K562 (cell line): Measurements from ENCODE around the gene DCXR. TPM values are rescaled to one million over a fixed set of nuclear protein-coding genes. Genes with fewer than 3 reads are reported as not detected.

Experiments used
- ATAC-seq: fragments of 200-7000 bp; cut with Tn5 transposase; 3 replicates; pipeline ENCODE4 v1.9.1; 2020; ENCODE audit warnings: moderate library complexity
- BruUV-seq: library from RNA; stranded (reverse); fragments of 400-500 nt; replicated peaks from 2 replicates; lab custom pipeline; 2021; lab: Mats Ljungman, UMichigan
- CTCF ChIA-PET: fragments of 300-600 bp; formaldehyde crosslinking; extraction: SDS; loops from one replicate; lab custom pipeline; 2021; ENCODE audit warnings: low intra/inter-chr PET ratio; lab: Yijun Ruan, JAX
- POLR2A ChIA-PET: fragments of 300-600, 350-650 bp; sonication (Branson Sonifier 250); formaldehyde crosslinking; extraction: SDS; loops from one replicate; lab custom pipeline; 2021; ENCODE audit warnings: antibody characterized with exemption, inconsistent platforms; lab: Yijun Ruan, JAX
- DNase-seq, 4 experiments: peaks; one replicate each; pipeline versions ENCODE4 v3.0.0 to v3.0.0-alpha.2; 2011 to 2018; ENCODE audit warnings: low spot score in 3 of 4, mixed read lengths in 3 of 4; ENCODE audit errors: extremely low read depth in 1 of 4
- FAIRE-seq: peaks from 2 replicates; lab custom pipeline; 2011; peaks lifted over from hg19 to GRCh38; lab: Jason Lieb, UNC
- H2AFZ ChIP-seq: 2 replicates; pipeline ENCODE4 v1.6.0; 2011; ENCODE audit warnings: low read depth, low read length, control low read depth, inconsistent platforms
- H3K27ac ChIP-seq: fragments of 200-600 bp; 3 replicates; pipeline ENCODE4 v1.8.0; 2011; ENCODE audit warnings: low read depth, mild to moderate bottlenecking, control low read depth, inconsistent platforms, low read length, moderate library complexity, mixed read lengths; ENCODE audit errors: extremely low read depth
- H3K27me3 ChIP-seq, 2 experiments: fragments of 300-600 bp in 1 of 2; 2 replicates in 1 of 2; 3 replicates in 1 of 2; pipeline versions ENCODE4 v1.6.0 to v1.8.0; 2011; ENCODE audit warnings: inconsistent platforms in 2 of 2, low read length in 2 of 2, mild to moderate bottlenecking in 1 of 2, mixed read lengths in 1 of 2, moderate library complexity in 1 of 2; ENCODE audit not compliant: control insufficient read depth in 2 of 2, insufficient read depth in 2 of 2
- H3K36me3 ChIP-seq: fragments of 300-600 bp; 3 replicates; pipeline ENCODE4 v1.8.0; 2011; ENCODE audit warnings: mild to moderate bottlenecking, low read length, inconsistent platforms; ENCODE audit not compliant: control insufficient read depth, insufficient read depth
- H3K4me1 ChIP-seq, 2 experiments: fragments of 200-600 bp in 1 of 2; replicated peaks in 1 of 2; 2 replicates in 1 of 2; 3 replicates in 1 of 2; pipeline versions ENCODE4 v1.5.1 to v1.8.0; 2011; ENCODE audit warnings: inconsistent platforms in 2 of 2, low read length in 2 of 2, mild to moderate bottlenecking in 1 of 2, mixed read lengths in 1 of 2, moderate library complexity in 1 of 2; ENCODE audit not compliant: control insufficient read depth in 2 of 2, insufficient read depth in 2 of 2
- H3K4me2 ChIP-seq: 2 replicates; pipeline ENCODE4 v1.6.1; 2011; ENCODE audit warnings: low read length, control low read depth, inconsistent platforms, mixed read lengths; ENCODE audit not compliant: insufficient read depth
- H3K4me3 ChIP-seq: fragments of 200-600 bp; sonication (generic), shearing (Covaris generic); 2 replicates; pipeline ENCODE4 v1.5.1; 2016; ENCODE audit warnings: control low read depth, inconsistent platforms
- H3K79me2 ChIP-seq: fragments of 200-600 bp; 3 replicates; pipeline ENCODE4 v1.8.0; 2011; ENCODE audit warnings: low read length, inconsistent platforms; ENCODE audit not compliant: control insufficient read depth, insufficient read depth
- H3K9ac ChIP-seq, 2 experiments: 2 replicates each; pipeline versions ENCODE4 v1.6.0 to v1.6.1; 2011; ENCODE audit warnings: low read depth in 2 of 2, low read length in 2 of 2, control low read depth in 1 of 2, inconsistent platforms in 1 of 2, mild to moderate bottlenecking in 1 of 2, mixed read lengths in 1 of 2; ENCODE audit not compliant: insufficient read depth in 1 of 2
- H3K9me1 ChIP-seq: one replicate; pipeline ENCODE4 v1.6.0; 2011; ENCODE audit warnings: inconsistent platforms, mild to moderate bottlenecking, low read length, moderate library complexity; ENCODE audit not compliant: control insufficient read depth, insufficient read depth
- H3K9me3 ChIP-seq: replicated peaks from 2 replicates; pipeline ENCODE4 v1.5.1; 2011; ENCODE audit warnings: low read depth, low read length, inconsistent platforms; ENCODE audit not compliant: control insufficient read depth, insufficient read depth
- H4K20me1 ChIP-seq: replicated peaks from 2 replicates; pipeline ENCODE4 v1.6.1; 2011; ENCODE audit warnings: low read length, inconsistent platforms, mixed read lengths; ENCODE audit not compliant: control insufficient read depth, insufficient read depth
- ASH1L ChIP-seq: fragments of 450-650 bp; IDR thresholded peaks from 2 replicates; pipeline ENCODE4 v1.6.1; 2018; ENCODE audit warnings: borderline replicate concordance, mild to moderate bottlenecking, low read depth; ENCODE audit not compliant: partially characterized antibody
- ATF1 ChIP-seq, 2 experiments: fragments of 450-650 bp in 1 of 2; IDR thresholded peaks; 2 replicates each; pipeline ENCODE4 v1.6.1; 2016; ENCODE audit warnings: missing compliant biosample characterization in 1 of 2, missing genetic modification characterization in 1 of 2
- CREM ChIP-seq: IDR thresholded peaks from 2 replicates; pipeline ENCODE4 v1.6.1; 2014; ENCODE audit warnings: antibody characterized with exemption, low read depth
- E2F6 ChIP-seq, 2 experiments: IDR thresholded peaks; 2 replicates each; pipeline ENCODE4 v1.6.1; 2011; ENCODE audit warnings: borderline replicate concordance in 1 of 2, control low read depth in 1 of 2, low read depth in 1 of 2, low read length in 1 of 2, mild to moderate bottlenecking in 1 of 2, mixed read lengths in 1 of 2, moderate library complexity in 1 of 2; ENCODE audit not compliant: insufficient read depth in 1 of 2, insufficient read length in 1 of 2, poor library complexity in 1 of 2, severe bottlenecking in 1 of 2; ENCODE audit errors: extremely low read depth in 1 of 2
- FOS ChIP-seq: IDR thresholded peaks from 3 replicates; pipeline ENCODE4 v1.6.1; 2011; ENCODE audit not compliant: insufficient read length; ENCODE audit errors: extremely low read depth
- GABPA ChIP-seq: fragments of 200-800 bp; sonication (Bioruptor generic); conservative IDR thresholded peaks from 2 replicates; pipeline ENCODE4 v1.6.1; 2016; ENCODE audit warnings: low read depth, missing genetic modification characterization, missing compliant biosample characterization
- HCFC1 ChIP-seq: IDR thresholded peaks from 2 replicates; pipeline ENCODE4 v1.6.1; 2012; ENCODE audit warnings: low read depth, low read length, improper control_type of control experiment
- IRF2 ChIP-seq: sonication (generic); formaldehyde crosslinking; IDR thresholded peaks from 2 replicates; pipeline ENCODE4 v1.8.1; 2022; ENCODE audit warnings: mild to moderate bottlenecking, missing genetic modification reagents
- NFIC ChIP-seq: fragments of 450-650 bp; IDR thresholded peaks from 2 replicates; pipeline ENCODE4 v1.6.1; 2017; ENCODE audit warnings: mild to moderate bottlenecking, inconsistent platforms
- NFYB ChIP-seq: IDR thresholded peaks from 2 replicates; pipeline ENCODE4 v1.6.1; 2011; ENCODE audit warnings: mild to moderate bottlenecking, moderate library complexity; ENCODE audit not compliant: insufficient read length; ENCODE audit errors: extremely low read depth
- NR2C2 ChIP-seq, 2 experiments: fragments of 200-800 bp in 1 of 2; sonication (Bioruptor generic) in 1 of 2; sonication (generic) in 1 of 2; formaldehyde crosslinking in 1 of 2; IDR thresholded peaks; 2 replicates each; pipeline versions ENCODE4 v1.6.1 to v1.8.0; 2016 to 2022; ENCODE audit warnings: mild to moderate bottlenecking in 1 of 2, missing compliant biosample characterization in 1 of 2, missing genetic modification characterization in 1 of 2, missing genetic modification reagents in 1 of 2
- SMAD2 ChIP-seq: fragments of 150-350 bp; IDR thresholded peaks from 2 replicates; pipeline ENCODE4 v1.6.1; 2014; ENCODE audit warnings: low read depth, mild to moderate bottlenecking, low read length
- WGBS: fragments of 100-300 bp; shearing (Covaris generic); methylation state at CpG from one replicate; pipeline ENCODE4 v1.1.6; 2016; ENCODE audit warnings: low coverage, mixed read lengths; ENCODE audit not compliant: insufficient coverage; ENCODE audit errors: missing lambda C conversion rate; 5-methylcytosine and 5-hydroxymethylcytosine counted together
- in situ Hi-C: fragments of 300-500 bp; cut with MboI; formaldehyde crosslinking; loops from 4 replicates; pipeline ENCODE4 v1.15.0; 2018; ENCODE audit warnings: inconsistent platforms, mixed read lengths
- intact Hi-C: fragments of 100-400 bp; cut with micrococcal nuclease; formaldehyde crosslinking; loops from 2 replicates; pipeline ENCODE4 v1.14.2; 2022
- polyA plus RNA-seq, 8 experiments: library from polyadenylated mRNA; depleted of rRNA in 4 of 8; stranded (reverse) in 5 of 8; unstranded in 3 of 8; fragments of >200 nt; fragmentation: Nextera tagmentation in 2 of 8; fragmentation: Illumina TruSeq in 1 of 8; extraction: Ambion mirVana in 2 of 8; extraction: Trizol in 1 of 8; gene quantifications; 2 replicates each; pipeline versions ENCODE4 v1.2.1 to v1.2.3, GENCODE V29; 2011 to 2014; ENCODE audit warnings: inconsistent platforms in 1 of 8, missing spikeins in 1 of 8
- total RNA-seq, 7 experiments: library from RNA; depleted of rRNA in 6 of 7; stranded (reverse); fragments of >200 nt in 6 of 7; fragmentation: Illumina TruSeq in 2 of 7; extraction: Trizol in 2 of 7; gene quantifications; 2 replicates each; pipeline versions ENCODE4 v1.2.1 to v1.2.3, GENCODE V29; 2011 to 2021; ENCODE audit warnings: low replicate concordance in 1 of 7
- TF ChIP-seq, protein P1 (sequence below): conservative IDR thresholded peaks from 2 replicates; pipeline ENCODE4 v1.6.1; 2011; ENCODE audit warnings: low read depth, mild to moderate bottlenecking, low read length; ENCODE audit not compliant: control insufficient read depth
- TF ChIP-seq, protein P2 (sequence below), 2 experiments: fragments of 450-650 bp; IDR thresholded peaks; 2 replicates each; pipeline ENCODE4 v1.6.1; 2018; ENCODE audit warnings: mild to moderate bottlenecking in 2 of 2, low read depth in 1 of 2; ENCODE audit not compliant: partially characterized antibody in 2 of 2

DCXR gene
- total and polyA plus RNA-seq, 9 of the 15 experiments (the other 6 are each of a cell fraction or from before 2014, with no cell fraction given), result 21.3 to 274 (median 156) TPM

DNA sequence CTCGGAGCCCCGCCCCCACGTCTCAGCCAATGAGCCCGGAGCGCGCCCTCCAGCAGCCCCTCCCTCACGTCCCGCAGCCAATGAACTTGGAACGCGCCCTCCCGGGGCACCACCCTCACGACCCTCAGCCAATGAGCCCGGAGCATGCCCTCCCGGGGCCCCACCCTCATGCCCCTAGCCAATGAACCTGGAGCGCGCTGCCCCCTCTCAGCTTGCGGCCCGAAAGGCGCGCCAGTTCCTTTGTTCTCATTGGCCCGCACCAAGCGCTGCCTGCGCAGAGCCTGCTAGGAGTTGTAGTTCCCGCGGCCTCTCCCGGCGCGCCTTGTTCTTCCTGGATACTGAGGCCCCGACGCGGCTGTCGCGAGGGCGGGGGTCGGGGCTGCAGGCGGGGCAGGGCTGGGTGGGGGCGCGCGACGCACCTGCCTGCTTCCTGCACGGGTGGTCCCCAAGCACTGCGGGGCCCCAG lies 14.5 kb downstream of the DCXR start, which contains the start of gene LRRC45:
LRRC45 (plus strand) TSS at position 325 of the 466 bp plus-strand sequence. CDS start 339 bp downstream, outside the sequence.
- peaks cover 14 to 89% of the 10 kb centered on the region in 2 experiments for H3K4me1 ChIP-seq
- peaks cover 17% of the 10 kb centered on the region for H4K20me1 ChIP-seq
- H3K36me3 ChIP-seq, result peaks cover 28% of the 10 kb centered on the region; the same call in 1 of the 3 replicates
- in situ Hi-C loops, result no loop called here
- BruUV-seq, result no TSS peak
- ATAC-seq (peak; percentile 94), FAIRE-seq (peak; percentile 100), DNase-seq (peak; percentile 96 to 99 (median 98))
- H3K4me2 ChIP-seq, result peak within 1 kb of the TSS; percentile 84
- no peaks in the 10 kb centered on the region for H3K9me1 ChIP-seq
- H3K9ac ChIP-seq, result peak within 1 kb of the TSS; percentile 75 to 97
- H3K27ac ChIP-seq, result peak within 1 kb of the TSS; percentile 77
- CTCF ChIA-PET, result interaction anchor here (0.5 to 6.6 kb wide), 3 partner anchors 63 to 532 kb away, joined by 4 to 103 read pairs (median 4); partner anchors contain the start of gene NOTUM
- no peaks in the 10 kb centered on the region for H3K27me3 ChIP-seq
- peaks cover 36% of the 10 kb centered on the region for H3K79me2 ChIP-seq
- no peaks in the 10 kb centered on the region for H3K9me3 ChIP-seq
- intact Hi-C loops, result loop anchor here (1.0 to 5.0 kb wide), 3 partner anchors 8 to 162 kb away; partner anchors contain the start of genes ASPSCR1, P4HB and RAC3
- peak within 1 kb of the TSS; percentile 91 for H3K4me3 ChIP-seq
- POLR2A ChIA-PET, result interaction anchor here (0.5 to 5.0 kb wide), 14 partner anchors 12 to 471 kb away, joined by 3 to 51 read pairs (median 3); partner anchors contain the start of genes ALYREF, ANAPC11, ASPSCR1 and DCXR
- 0% methylated on average over 16 of the region's 42 CpGs for WGBS
- peak within 1 kb of the TSS; percentile 71 for H2AFZ ChIP-seq
- TF ChIP-seq HCFC1 (peak; percentile 93), NR2C2 (CRISPR knock-in tag; IDR thresholded peaks at IDR 0.05) (no peak), NR2C2 (tag; IDR thresholded peaks at IDR 0.05) (peak; percentile 83), CREM (peak; percentile 86), NFIC (no peak), GABPA (tag) (peak; percentile 60), NFYB (peak; percentile 87), SMAD2 (no peak), ASH1L (peak; percentile 95), IRF2 (CRISPR knock-in tag) (no peak), E2F6 (IDR thresholded peaks at IDR 0.05; ENCODE audit: borderline replicate concordance in 1 of 2, extremely low read depth in 1 of 2, insufficient read depth in 1 of 2, insufficient read length in 1 of 2, low read depth in 1 of 2, low read length in 1 of 2, poor library complexity in 1 of 2, severe bottlenecking in 1 of 2) (peak in 1 of 2 experiments; percentile 2), FOS (peak; percentile 93), ATF1 (CRISPR knock-in tag; IDR thresholded peaks at IDR 0.05) (no peak), ATF1 (tag; IDR thresholded peaks at IDR 0.05) (peak; percentile 56)
- TF ChIP-seq, protein P1, sequence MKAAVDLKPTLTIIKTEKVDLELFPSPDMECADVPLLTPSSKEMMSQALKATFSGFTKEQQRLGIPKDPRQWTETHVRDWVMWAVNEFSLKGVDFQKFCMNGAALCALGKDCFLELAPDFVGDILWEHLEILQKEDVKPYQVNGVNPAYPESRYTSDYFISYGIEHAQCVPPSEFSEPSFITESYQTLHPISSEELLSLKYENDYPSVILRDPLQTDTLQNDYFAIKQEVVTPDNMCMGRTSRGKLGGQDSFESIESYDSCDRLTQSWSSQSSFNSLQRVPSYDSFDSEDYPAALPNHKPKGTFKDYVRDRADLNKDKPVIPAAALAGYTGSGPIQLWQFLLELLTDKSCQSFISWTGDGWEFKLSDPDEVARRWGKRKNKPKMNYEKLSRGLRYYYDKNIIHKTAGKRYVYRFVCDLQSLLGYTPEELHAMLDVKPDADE, result 0 out of 2 replicates have a peak, but pooled peaks have one; percentile 58
- TF ChIP-seq, protein P2, sequence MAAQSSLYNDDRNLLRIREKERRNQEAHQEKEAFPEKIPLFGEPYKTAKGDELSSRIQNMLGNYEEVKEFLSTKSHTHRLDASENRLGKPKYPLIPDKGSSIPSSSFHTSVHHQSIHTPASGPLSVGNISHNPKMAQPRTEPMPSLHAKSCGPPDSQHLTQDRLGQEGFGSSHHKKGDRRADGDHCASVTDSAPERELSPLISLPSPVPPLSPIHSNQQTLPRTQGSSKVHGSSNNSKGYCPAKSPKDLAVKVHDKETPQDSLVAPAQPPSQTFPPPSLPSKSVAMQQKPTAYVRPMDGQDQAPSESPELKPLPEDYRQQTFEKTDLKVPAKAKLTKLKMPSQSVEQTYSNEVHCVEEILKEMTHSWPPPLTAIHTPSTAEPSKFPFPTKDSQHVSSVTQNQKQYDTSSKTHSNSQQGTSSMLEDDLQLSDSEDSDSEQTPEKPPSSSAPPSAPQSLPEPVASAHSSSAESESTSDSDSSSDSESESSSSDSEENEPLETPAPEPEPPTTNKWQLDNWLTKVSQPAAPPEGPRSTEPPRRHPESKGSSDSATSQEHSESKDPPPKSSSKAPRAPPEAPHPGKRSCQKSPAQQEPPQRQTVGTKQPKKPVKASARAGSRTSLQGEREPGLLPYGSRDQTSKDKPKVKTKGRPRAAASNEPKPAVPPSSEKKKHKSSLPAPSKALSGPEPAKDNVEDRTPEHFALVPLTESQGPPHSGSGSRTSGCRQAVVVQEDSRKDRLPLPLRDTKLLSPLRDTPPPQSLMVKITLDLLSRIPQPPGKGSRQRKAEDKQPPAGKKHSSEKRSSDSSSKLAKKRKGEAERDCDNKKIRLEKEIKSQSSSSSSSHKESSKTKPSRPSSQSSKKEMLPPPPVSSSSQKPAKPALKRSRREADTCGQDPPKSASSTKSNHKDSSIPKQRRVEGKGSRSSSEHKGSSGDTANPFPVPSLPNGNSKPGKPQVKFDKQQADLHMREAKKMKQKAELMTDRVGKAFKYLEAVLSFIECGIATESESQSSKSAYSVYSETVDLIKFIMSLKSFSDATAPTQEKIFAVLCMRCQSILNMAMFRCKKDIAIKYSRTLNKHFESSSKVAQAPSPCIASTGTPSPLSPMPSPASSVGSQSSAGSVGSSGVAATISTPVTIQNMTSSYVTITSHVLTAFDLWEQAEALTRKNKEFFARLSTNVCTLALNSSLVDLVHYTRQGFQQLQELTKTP (IDR thresholded peaks at IDR 0.05; ENCODE audit: low read depth in 1 of 2, partially characterized antibody in 2 of 2), result peak in 1 of 2 experiments; percentile 70
